Stimulated activated naive B cell treated with anti-CD40 and anti-IgM and Interleukin-4, amounts not matched to agents 10 μg/mL and 1 μg/mL and 100 μg/mL, for 72 hours (primary cell): ENCODE data around the gene RNF31.

ENCODE experiments used
- ATAC-seq, 2 donors: fragments of 150-1000 bp; cut with Tn5 transposase; replicated peaks; 2 replicates each; pipeline ENCODE4 v1.10.0; 2021; ENCODE audit warnings: moderate library complexity in 1 of 2
- DNase-seq: peaks from one replicate; pipeline ENCODE4 v3.0.0; 2021
- H3K27ac Mint-ChIP-seq: one replicate; pipeline ENCODE4 v1.8.0; 2022; ENCODE audit warnings: mild to moderate bottlenecking, mixed read lengths
- H3K27me3 Mint-ChIP-seq, 2 donors: one replicate each; pipeline ENCODE4 v1.8.0; 2022; ENCODE audit warnings: mixed read lengths in 2 of 2
- H3K36me3 Mint-ChIP-seq, 2 donors: one replicate each; pipeline ENCODE4 v1.8.0; 2022; ENCODE audit warnings: mixed read lengths in 2 of 2, mild to moderate bottlenecking in 1 of 2
- H3K4me1 Mint-ChIP-seq, 2 donors: one replicate each; pipeline ENCODE4 v1.8.0; 2022; ENCODE audit warnings: mixed read lengths in 2 of 2, mild to moderate bottlenecking in 1 of 2
- H3K4me3 Mint-ChIP-seq, 2 donors: one replicate each; pipeline ENCODE4 v1.8.0; 2022; ENCODE audit warnings: mild to moderate bottlenecking in 2 of 2, mixed read lengths in 2 of 2, moderate library complexity in 1 of 2
- H3K9me3 Mint-ChIP-seq, 2 donors: one replicate each; pipeline ENCODE4 v1.8.0; 2022; ENCODE audit warnings: mixed read lengths in 2 of 2, mild to moderate bottlenecking in 1 of 2

The RNF31 gene

GRCh38 chr14:24184104-24184970, 37.0 kb downstream of the RNF31 start:
- Mint-ChIP-seq H3K36me3 (peaks cover 41 to 62% of the 10 kb centered on the region in 2 donors), H3K4me3 (no peak overlapping the region), H3K9me3 (no peaks in the 10 kb centered on the region), H3K4me1 (peaks cover 25 to 43% of the 10 kb centered on the region in 2 donors), H3K27me3 (no peaks in the 10 kb centered on the region), H3K27ac (peak overlapping the region; percentile 75)
- ATAC-seq (no peak), DNase-seq (no peak)

- Mint-ChIP-seq H3K4me1 (peaks cover 20 to 41% of the 10 kb centered on the region in 2 donors), H3K9me3 (no peaks in the 10 kb centered on the region), H3K36me3 (peaks cover 37 to 58% of the 10 kb centered on the region in 2 donors), H3K27me3 (no peaks in the 10 kb centered on the region), H3K27ac (no peak overlapping the region), H3K4me3 (no peak overlapping the region)
- no peak for DNase-seq
- no peak for ATAC-seq
Measured at GRCh38 chr14:24185026-24185425, 37.7 kb downstream of the RNF31 start.

- H3K4me1 Mint-ChIP-seq = peaks cover 20 to 38% of the 10 kb centered on the region in 2 donors
- DNase-seq = no peak
- ATAC-seq = no peak
- H3K36me3 Mint-ChIP-seq = peaks cover 37 to 56% of the 10 kb centered on the region in 2 donors
- no peak overlapping the region for H3K4me3 Mint-ChIP-seq
- no peak overlapping the region for H3K27ac Mint-ChIP-seq
- no peaks in the 10 kb centered on the region for H3K9me3 Mint-ChIP-seq
- no peaks in the 10 kb centered on the region for H3K27me3 Mint-ChIP-seq
Measured at GRCh38 chr14:24185741-24186140, 38.4 kb downstream of the RNF31 start.

GRCh38 chr14:24186831-24187538, 39.7 kb downstream of the RNF31 start:
- H3K27me3 Mint-ChIP-seq = no peaks in the 10 kb centered on the region
- H3K4me3 Mint-ChIP-seq = peak overlapping the region; percentile 76
- H3K36me3 Mint-ChIP-seq = peaks cover 33 to 53% of the 10 kb centered on the region in 2 donors
- H3K9me3 Mint-ChIP-seq = no peaks in the 10 kb centered on the region
- H3K27ac Mint-ChIP-seq = no peak overlapping the region
- H3K4me1 Mint-ChIP-seq = peaks cover 20 to 44% of the 10 kb centered on the region in 2 donors
- no peak for ATAC-seq
- no peak for DNase-seq

- Mint-ChIP-seq H3K27ac (peak overlapping the region; percentile 95), H3K27me3 (no peaks in the 10 kb centered on the region), H3K36me3 (peaks cover 30 to 53% of the 10 kb centered on the region in 2 donors), H3K9me3 (no peaks in the 10 kb centered on the region), H3K4me3 (peak overlapping the region; percentile 93 to 95), H3K4me1 (peaks cover 25 to 49% of the 10 kb centered on the region in 2 donors)
- ATAC-seq = no peak
- DNase-seq = no peak
Measured at GRCh38 chr14:24187539-24187915, 40.2 kb downstream of the RNF31 start.

- DNase-seq (peak; percentile 90), ATAC-seq (peak; percentile 96 to 98)
- H3K27me3 Mint-ChIP-seq = no peaks in the 10 kb centered on the region
- H3K4me3 Mint-ChIP-seq = peak within 1 kb of the TSS; percentile 93 to 95
- H3K27ac Mint-ChIP-seq = peak within 1 kb of the TSS; percentile 95
- no peaks in the 10 kb centered on the region for H3K9me3 Mint-ChIP-seq
- peaks cover 29 to 55% of the 10 kb centered on the region in 2 donors for H3K4me1 Mint-ChIP-seq
- peaks cover 27 to 49% of the 10 kb centered on the region in 2 donors for H3K36me3 Mint-ChIP-seq
Measured at GRCh38 chr14:24188251-24189058, 41.2 kb downstream of the RNF31 start, which contains the start of gene IPO4. IPO4 (minus strand) TSS chr14:24188816; CDS start chr14:24188787, 29 bp downstream.

- Mint-ChIP-seq H3K36me3 (peaks cover 27 to 47% of the 10 kb centered on the region in 2 donors), H3K4me1 (peaks cover 30 to 58% of the 10 kb centered on the region in 2 donors), H3K27ac (peak overlapping the region; percentile 95), H3K9me3 (no peaks in the 10 kb centered on the region), H3K27me3 (no peaks in the 10 kb centered on the region), H3K4me3 (peak overlapping the region; percentile 93 to 95)
- no peak for DNase-seq
- ATAC-seq = no peak
Measured at GRCh38 chr14:24189059-24189375, 41.7 kb downstream of the RNF31 start.

GRCh38 chr14:24189460-24189859, 42.2 kb downstream of the RNF31 start:
- Mint-ChIP-seq H3K36me3 (peaks cover 27 to 49% of the 10 kb centered on the region in 2 donors), H3K27me3 (no peaks in the 10 kb centered on the region), H3K4me3 (no peak overlapping the region), H3K4me1 (peaks cover 35 to 62% of the 10 kb centered on the region in 2 donors), H3K27ac (peak overlapping the region; percentile 20), H3K9me3 (no peaks in the 10 kb centered on the region)
- ATAC-seq (no peak), DNase-seq (no peak)

- no peaks in the 10 kb centered on the region for H3K9me3 Mint-ChIP-seq
- H3K4me1 Mint-ChIP-seq = peaks cover 38 to 72% of the 10 kb centered on the region in 2 donors
- H3K27me3 Mint-ChIP-seq = no peaks in the 10 kb centered on the region
- H3K27ac Mint-ChIP-seq = no peak overlapping the region
- DNase-seq (no peak), ATAC-seq (no peak)
- H3K4me3 Mint-ChIP-seq = no peak overlapping the region
- H3K36me3 Mint-ChIP-seq = peaks cover 22 to 52% of the 10 kb centered on the region in 2 donors
Measured at GRCh38 chr14:24190416-24190815, 43.1 kb downstream of the RNF31 start.

- DNase-seq (no peak), ATAC-seq (no peak)
- no peaks in the 10 kb centered on the region for H3K27me3 Mint-ChIP-seq
- peaks cover 34 to 74% of the 10 kb centered on the region in 2 donors for H3K4me1 Mint-ChIP-seq
- no peaks in the 10 kb centered on the region for H3K9me3 Mint-ChIP-seq
- H3K4me3 Mint-ChIP-seq = no peak overlapping the region
- H3K27ac Mint-ChIP-seq = no peak overlapping the region
- H3K36me3 Mint-ChIP-seq = peaks cover 21 to 46% of the 10 kb centered on the region in 2 donors
Measured at GRCh38 chr14:24192933-24193332, 45.6 kb downstream of the RNF31 start.

GRCh38 chr14:24194186-24194872, 47.0 kb downstream of the RNF31 start:
- DNase-seq = no peak
- ATAC-seq = no peak
- peaks cover 39 to 80% of the 10 kb centered on the region in 2 donors for H3K4me1 Mint-ChIP-seq

GRCh38 chr14:24194873-24195185, 47.5 kb downstream of the RNF31 start:
- ATAC-seq (no peak), DNase-seq (no peak)
- peak overlapping the region; percentile 92 to 95 for H3K4me3 Mint-ChIP-seq
- H3K36me3 Mint-ChIP-seq = peaks cover 35 to 58% of the 10 kb centered on the region in 2 donors
- H3K4me1 Mint-ChIP-seq = peaks cover 41 to 82% of the 10 kb centered on the region in 2 donors
- H3K27ac Mint-ChIP-seq = peak overlapping the region; percentile 98
- H3K9me3 Mint-ChIP-seq = peaks cover 0 to 3% of the 10 kb centered on the region in 2 donors
- no peaks in the 10 kb centered on the region for H3K27me3 Mint-ChIP-seq

More at GRCh38 chr14:24194186-24194872, 47.0 kb downstream of the RNF31 start:
- Mint-ChIP-seq H3K27me3 (no peaks in the 10 kb centered on the region), H3K27ac (peak overlapping the region; percentile 98), H3K9me3 (peaks cover 0 to 3% of the 10 kb centered on the region in 2 donors), H3K4me3 (peak overlapping the region; percentile 92 to 95), H3K36me3 (peaks cover 31 to 54% of the 10 kb centered on the region in 2 donors)

- H3K36me3 Mint-ChIP-seq = peaks cover 33 to 57% of the 10 kb centered on the region in 2 donors
- DNase-seq (peak; percentile 87), ATAC-seq (peak; percentile 90)
- peak within 1 kb of the TSS; percentile 92 to 95 for H3K4me3 Mint-ChIP-seq
- no peaks in the 10 kb centered on the region for H3K27me3 Mint-ChIP-seq
- H3K4me1 Mint-ChIP-seq = peaks cover 39 to 82% of the 10 kb centered on the region in 2 donors
- peaks cover 0 to 3% of the 10 kb centered on the region in 2 donors for H3K9me3 Mint-ChIP-seq
- peak within 1 kb of the TSS; percentile 98 for H3K27ac Mint-ChIP-seq
Measured at GRCh38 chr14:24195186-24196070, 48.1 kb downstream of the RNF31 start, which contains the start of gene TM9SF1. TM9SF1 (minus strand) TSS chr14:24195441; CDS start chr14:24195019, 422 bp downstream.
